Sigmoid colon (tissue), 4 donors: ENCODE results near the gene CLC.

Experiments used
- POLR2A ChIP-seq, 2 donors: fragments of 450-650 bp; IDR thresholded peaks; one replicate each; pipeline ENCODE4 v1.6.1; 2016; ENCODE audit warnings: antibody characterized with exemption in 2 of 2, mild to moderate bottlenecking in 2 of 2, moderate library complexity in 2 of 2
- POLR2AphosphoS5 ChIP-seq, 4 donors: sonication (generic); formaldehyde crosslinking; IDR thresholded peaks; one replicate each; pipeline ENCODE4 v1.6.1; 2017; ENCODE audit warnings: antibody characterized with exemption in 4 of 4
- TF ChIP-seq, protein P1 (sequence below), 4 experiments: fragments of 450-650 bp in 3 of 4; fragments of 200-600 bp in 1 of 4; IDR thresholded peaks; one replicate each; pipeline ENCODE4 v1.5.1; 2016 to 2019; ENCODE audit warnings: antibody characterized with exemption in 4 of 4, mild to moderate bottlenecking in 3 of 4, moderate library complexity in 2 of 4

DNA sequence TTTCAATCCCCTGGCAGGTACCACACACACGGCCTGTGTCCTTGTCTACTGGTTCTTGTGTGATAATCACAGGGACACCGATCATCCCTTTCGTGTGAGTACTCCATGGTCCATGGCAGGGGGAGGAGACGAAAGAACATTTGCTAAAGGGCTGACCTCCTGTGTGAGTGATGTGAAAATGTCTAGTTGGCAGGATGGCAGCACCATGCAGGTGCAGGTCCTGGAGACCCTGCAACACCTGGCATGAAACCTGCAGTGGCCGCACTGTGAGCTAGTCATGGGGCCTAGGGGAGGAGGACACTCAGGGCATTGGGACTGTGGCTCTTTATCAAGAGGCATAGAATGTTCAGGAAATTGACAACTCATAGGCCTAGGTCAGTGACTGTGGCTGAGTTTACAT lies 56.4 kb downstream of the CLC start:
- TF ChIP-seq POLR2A (IDR thresholded peaks at IDR 0.05) (no peak), POLR2AphosphoS5 (IDR thresholded peaks at IDR 0.05) (no peak)
- TF ChIP-seq, protein P1, sequence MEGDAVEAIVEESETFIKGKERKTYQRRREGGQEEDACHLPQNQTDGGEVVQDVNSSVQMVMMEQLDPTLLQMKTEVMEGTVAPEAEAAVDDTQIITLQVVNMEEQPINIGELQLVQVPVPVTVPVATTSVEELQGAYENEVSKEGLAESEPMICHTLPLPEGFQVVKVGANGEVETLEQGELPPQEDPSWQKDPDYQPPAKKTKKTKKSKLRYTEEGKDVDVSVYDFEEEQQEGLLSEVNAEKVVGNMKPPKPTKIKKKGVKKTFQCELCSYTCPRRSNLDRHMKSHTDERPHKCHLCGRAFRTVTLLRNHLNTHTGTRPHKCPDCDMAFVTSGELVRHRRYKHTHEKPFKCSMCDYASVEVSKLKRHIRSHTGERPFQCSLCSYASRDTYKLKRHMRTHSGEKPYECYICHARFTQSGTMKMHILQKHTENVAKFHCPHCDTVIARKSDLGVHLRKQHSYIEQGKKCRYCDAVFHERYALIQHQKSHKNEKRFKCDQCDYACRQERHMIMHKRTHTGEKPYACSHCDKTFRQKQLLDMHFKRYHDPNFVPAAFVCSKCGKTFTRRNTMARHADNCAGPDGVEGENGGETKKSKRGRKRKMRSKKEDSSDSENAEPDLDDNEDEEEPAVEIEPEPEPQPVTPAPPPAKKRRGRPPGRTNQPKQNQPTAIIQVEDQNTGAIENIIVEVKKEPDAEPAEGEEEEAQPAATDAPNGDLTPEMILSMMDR (IDR thresholded peaks at IDR 0.05) = no peak
